ENCODE results near the gene AOAH.

Gene AOAH

DNA sequence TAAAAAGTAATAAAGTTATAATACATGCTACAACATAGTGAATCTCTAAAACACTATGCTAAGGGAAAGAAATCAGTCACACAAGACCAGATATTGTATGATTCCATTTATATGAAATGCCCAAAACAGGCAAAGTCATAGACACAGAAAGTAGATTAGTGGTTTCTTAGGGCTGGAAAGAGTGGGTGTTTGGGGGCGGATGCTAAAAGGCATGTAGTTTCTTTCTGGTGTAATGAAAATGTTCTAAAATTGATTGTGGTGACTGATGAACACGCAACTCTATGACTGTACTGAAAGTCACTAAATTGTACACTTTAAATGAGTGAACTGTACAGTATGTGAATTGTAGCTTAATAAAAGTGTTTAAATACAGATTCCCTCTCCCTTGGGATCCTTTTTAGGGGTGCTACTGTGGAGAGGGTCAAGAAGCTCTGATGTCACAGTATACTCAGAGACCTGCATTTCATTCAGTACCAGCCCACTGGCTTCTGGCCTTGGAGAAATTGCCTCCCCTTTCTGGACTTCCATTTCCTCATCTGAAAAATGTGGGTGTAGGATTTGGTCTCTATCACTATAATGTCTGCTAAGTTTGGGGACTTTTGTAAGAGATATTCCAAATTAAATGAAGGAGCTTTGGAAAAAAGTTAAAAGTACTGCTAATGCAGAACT is 46.4 kb downstream of the AOAH start:
- H3K27ac ChIP-seq, result no peak overlapping the region
- TF ChIP-seq, protein P1, sequence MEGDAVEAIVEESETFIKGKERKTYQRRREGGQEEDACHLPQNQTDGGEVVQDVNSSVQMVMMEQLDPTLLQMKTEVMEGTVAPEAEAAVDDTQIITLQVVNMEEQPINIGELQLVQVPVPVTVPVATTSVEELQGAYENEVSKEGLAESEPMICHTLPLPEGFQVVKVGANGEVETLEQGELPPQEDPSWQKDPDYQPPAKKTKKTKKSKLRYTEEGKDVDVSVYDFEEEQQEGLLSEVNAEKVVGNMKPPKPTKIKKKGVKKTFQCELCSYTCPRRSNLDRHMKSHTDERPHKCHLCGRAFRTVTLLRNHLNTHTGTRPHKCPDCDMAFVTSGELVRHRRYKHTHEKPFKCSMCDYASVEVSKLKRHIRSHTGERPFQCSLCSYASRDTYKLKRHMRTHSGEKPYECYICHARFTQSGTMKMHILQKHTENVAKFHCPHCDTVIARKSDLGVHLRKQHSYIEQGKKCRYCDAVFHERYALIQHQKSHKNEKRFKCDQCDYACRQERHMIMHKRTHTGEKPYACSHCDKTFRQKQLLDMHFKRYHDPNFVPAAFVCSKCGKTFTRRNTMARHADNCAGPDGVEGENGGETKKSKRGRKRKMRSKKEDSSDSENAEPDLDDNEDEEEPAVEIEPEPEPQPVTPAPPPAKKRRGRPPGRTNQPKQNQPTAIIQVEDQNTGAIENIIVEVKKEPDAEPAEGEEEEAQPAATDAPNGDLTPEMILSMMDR (IDR thresholded peaks at IDR 0.05; ENCODE audit: low read depth, low read length, missing control alignments), result no peak
- no peak for DNase-seq
- no peaks in the 10 kb centered on the region for H3K27me3 ChIP-seq (replicated peaks)
- H3K4me3 ChIP-seq (ENCODE audit: low read depth, low read length), result no peak overlapping the region
- H3K36me3 ChIP-seq (replicated peaks), result no peaks in the 10 kb centered on the region
- in situ Hi-C loops (cut with HindIII; ENCODE audit: low pct_ligation_motif_present, low sequenced_read_pairs), result no loop called here

DNA sequence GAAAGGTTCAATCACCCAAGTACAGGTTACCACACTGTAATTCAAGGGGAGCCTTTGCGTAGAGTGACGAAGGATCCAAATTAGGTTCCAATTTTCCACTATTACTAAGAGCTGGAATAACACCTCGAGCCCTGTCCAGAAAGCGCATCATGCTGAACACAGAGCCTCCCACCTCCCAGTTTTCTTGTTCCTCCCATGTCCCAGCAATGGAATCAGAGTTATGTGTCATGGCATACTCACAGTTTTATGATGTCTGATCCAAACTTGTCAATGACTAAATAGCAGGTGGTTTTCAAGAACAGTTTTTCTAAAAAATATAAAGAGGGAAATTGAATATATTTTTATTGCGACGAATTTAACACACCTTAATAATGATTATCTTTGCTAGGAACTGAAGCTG is 50.6 kb downstream of the AOAH start:
- TF ChIP-seq, protein P1 (IDR thresholded peaks at IDR 0.05; ENCODE audit: low read depth, low read length, missing control alignments), result no peak
- in situ Hi-C loops (cut with HindIII; ENCODE audit: low pct_ligation_motif_present, low sequenced_read_pairs), result no loop called here
- Histone ChIP-seq H3K4me3 (ENCODE audit: low read depth, low read length) (no peak overlapping the region), H3K27ac (no peak overlapping the region), H3K36me3 (replicated peaks) (no peaks in the 10 kb centered on the region), H3K27me3 (replicated peaks) (no peaks in the 10 kb centered on the region)
- DNase-seq, result no peak

DNA sequence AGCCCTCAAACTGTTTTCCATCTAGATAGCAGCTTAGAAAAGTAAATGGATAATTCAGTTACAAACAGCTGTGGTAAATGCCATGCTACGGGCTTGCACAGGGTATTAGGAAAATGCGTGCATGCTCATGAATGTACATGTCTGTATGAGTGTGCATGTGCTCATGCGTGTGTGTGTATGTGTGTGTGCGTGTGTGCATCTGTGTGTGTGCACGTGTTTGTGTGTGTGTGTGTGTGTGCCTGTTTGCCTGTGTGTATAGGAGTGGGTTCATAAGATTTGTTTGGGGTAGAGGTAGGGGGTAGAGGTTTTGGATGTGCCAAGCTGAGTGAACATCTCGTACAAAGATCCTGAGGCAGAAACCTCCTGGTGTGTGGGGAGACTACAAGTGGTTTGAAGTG is 52.9 kb downstream of the AOAH start:
- in situ Hi-C loops (cut with HindIII; ENCODE audit: low pct_ligation_motif_present, low sequenced_read_pairs), result no loop called here
- Histone ChIP-seq H3K4me3 (ENCODE audit: low read depth, low read length) (no peak overlapping the region), H3K27ac (no peak overlapping the region), H3K36me3 (replicated peaks) (no peaks in the 10 kb centered on the region), H3K27me3 (replicated peaks) (no peaks in the 10 kb centered on the region)
- no peak for DNase-seq
- TF ChIP-seq, protein P1 (IDR thresholded peaks at IDR 0.05; ENCODE audit: low read depth, low read length, missing control alignments), result no peak

DNA sequence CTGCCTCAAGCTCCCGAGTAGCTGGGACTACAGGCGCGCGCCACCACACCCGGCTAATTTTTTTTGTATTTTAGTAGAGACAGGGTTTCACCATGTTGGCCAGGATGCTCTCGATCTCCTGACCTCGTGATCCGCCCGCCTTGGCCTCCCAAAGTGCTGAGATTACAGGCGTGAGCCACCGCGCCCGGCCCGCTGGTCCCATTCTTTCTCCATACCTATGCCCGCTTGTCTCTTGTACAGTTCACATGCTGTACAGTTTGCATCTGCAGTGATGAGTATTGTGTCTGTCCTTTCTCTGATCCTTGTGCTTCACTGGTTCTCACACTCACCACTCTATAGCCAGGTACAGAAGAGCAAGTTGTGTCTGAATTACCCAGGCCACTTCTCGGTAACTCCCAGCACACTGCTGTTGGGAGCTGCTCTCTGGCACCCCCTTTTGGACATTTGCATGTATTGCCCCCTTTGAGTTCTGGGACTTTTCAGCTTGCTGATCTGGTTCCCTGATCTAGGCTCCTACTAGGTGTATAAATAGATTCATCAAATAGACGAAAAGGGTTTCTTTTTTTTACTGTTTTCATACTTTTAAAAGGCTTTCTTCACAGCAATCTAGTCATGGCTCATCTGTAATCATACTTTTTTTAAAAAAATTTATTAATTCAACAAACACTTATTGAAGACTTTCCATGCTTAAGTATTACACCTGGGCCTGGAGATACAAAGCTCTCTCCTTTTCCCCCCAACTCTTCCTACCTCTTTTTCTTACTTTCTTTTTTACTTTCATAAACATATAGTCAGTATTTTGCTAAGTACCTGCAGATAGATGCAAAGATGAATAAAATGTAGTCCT is 53.5 kb downstream of the AOAH start:
- no peaks in the 10 kb centered on the region for H3K36me3 ChIP-seq (replicated peaks)
- no peak overlapping the region for H3K27ac ChIP-seq
- no peaks in the 10 kb centered on the region for H3K27me3 ChIP-seq (replicated peaks)
- TF ChIP-seq, protein P1 (IDR thresholded peaks at IDR 0.05; ENCODE audit: low read depth, low read length, missing control alignments), result peak; percentile 95
- no peak overlapping the region for H3K4me3 ChIP-seq (ENCODE audit: low read depth, low read length)
- in situ Hi-C loops (cut with HindIII; ENCODE audit: low pct_ligation_motif_present, low sequenced_read_pairs), result no loop called here
- peak; percentile 37 for DNase-seq

DNA sequence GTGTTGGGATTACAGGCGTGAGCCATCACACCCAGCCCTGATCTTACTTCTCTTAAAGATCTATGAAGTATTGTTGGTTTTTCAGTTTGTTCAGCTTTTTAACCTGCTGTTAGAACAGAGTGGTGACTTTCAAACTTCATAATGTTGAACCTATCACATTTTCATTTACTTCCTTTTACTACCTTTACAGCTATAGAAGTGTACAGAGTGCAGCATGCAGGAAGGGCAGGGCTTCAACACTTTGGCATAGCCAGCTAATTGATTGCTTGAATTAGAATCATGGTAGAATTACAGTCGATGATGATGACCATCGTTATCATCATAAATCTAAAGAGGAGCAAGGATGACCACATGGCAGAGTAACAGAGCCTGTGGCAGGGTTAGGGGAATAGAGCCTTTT is 55.5 kb downstream of the AOAH start:
- DNase-seq, result no peak
- Histone ChIP-seq H3K4me3 (ENCODE audit: low read depth, low read length) (no peak overlapping the region), H3K36me3 (replicated peaks) (no peaks in the 10 kb centered on the region), H3K27me3 (replicated peaks) (no peaks in the 10 kb centered on the region), H3K27ac (no peak overlapping the region)
- in situ Hi-C loops (cut with HindIII; ENCODE audit: low pct_ligation_motif_present, low sequenced_read_pairs), result no loop called here
- TF ChIP-seq, protein P1 (IDR thresholded peaks at IDR 0.05; ENCODE audit: low read depth, low read length, missing control alignments), result no peak

All from brain microvascular endothelial cell (primary cell).